GM12891 (cell line): ENCODE measurements around the gene GNG5.
A peak's percentile ranks its signal among the peaks of the same experiment; 100 is the strongest.
"Not testable (repeated sequence)": the region's sequence is repeated elsewhere in the genome, so short reads cannot be mapped to it uniquely, and the experiment has no call there.

Experiments used
- DNase-seq: peaks from one replicate; pipeline ENCODE4 v3.0.0; 2011; ENCODE audit warnings: low spot score; ENCODE audit not compliant: insufficient read length
- FAIRE-seq: peaks from 2 replicates; lab custom pipeline; 2011; peaks lifted over from hg19 to GRCh38; lab: Jason Lieb, UNC
- PAX5 ChIP-seq: IDR thresholded peaks from 2 replicates; pipeline ENCODE4 v1.6.1; 2011; ENCODE audit warnings: low read length, moderate library complexity, mild to moderate bottlenecking; ENCODE audit not compliant: insufficient read depth, severe bottlenecking
- POLR2A ChIP-seq: IDR thresholded peaks from 2 replicates; pipeline ENCODE4 v1.6.1; 2011; ENCODE audit warnings: low read depth, low read length, control low read depth
- POLR2AphosphoS5 ChIP-seq: IDR thresholded peaks from 2 replicates; pipeline ENCODE4 v1.6.1; 2011; ENCODE audit warnings: low read depth, low read length, control low read depth
- POU2F2 ChIP-seq: IDR thresholded peaks from 2 replicates; pipeline ENCODE4 v1.6.1; 2011; ENCODE audit warnings: low read depth, mild to moderate bottlenecking, control low read depth, low read length, moderate library complexity
- SPI1 ChIP-seq: IDR thresholded peaks from 2 replicates; pipeline ENCODE4 v1.6.1; 2011; ENCODE audit warnings: low read depth, low read length, control low read depth
- TAF1 ChIP-seq: IDR thresholded peaks from 2 replicates; pipeline ENCODE4 v1.6.1; 2011; ENCODE audit warnings: low read depth, low read length, control low read depth

Gene GNG5

GRCh38 chr1:84462118-84462517 is 44.3 kb downstream of the GNG5 start:
- DNase-seq (no peak), FAIRE-seq (no peak)

GRCh38 chr1:84452436-84452835 is 53.9 kb downstream of the GNG5 start:
- DNase-seq (no peak), FAIRE-seq (no peak)
- TF ChIP-seq POU2F2 (no peak), POLR2A (no peak), SPI1 (no peak), POLR2AphosphoS5 (no peak), TAF1 (no peak), PAX5 (no peak)

More at GRCh38 chr1:84462118-84462517, 44.3 kb downstream of the GNG5 start:
- TF ChIP-seq POU2F2 (no peak), SPI1 (0 out of 2 replicates have a peak, but pooled peaks have one; percentile 1)

- no peak for TF ChIP-seq POLR2AphosphoS5
- no peak for TF ChIP-seq TAF1
- TF ChIP-seq POLR2A = no peak
- no peak for TF ChIP-seq PAX5
- no peak for TF ChIP-seq SPI1
- no peak for TF ChIP-seq POU2F2
- FAIRE-seq = no peak
Observed at GRCh38 chr1:84450910-84451309, 55.5 kb downstream of the GNG5 start.

GRCh38 chr1:84448704-84449103 is 57.7 kb downstream of the GNG5 start:
- not testable (repeated sequence) for DNase-seq, FAIRE-seq

More at GRCh38 chr1:84450910-84451309, 55.5 kb downstream of the GNG5 start:
- DNase-seq = no peak
